ENCODE data around the gene SHANK1.

The SHANK1 gene

GRCh38 chr19:50657712-50658440 lies 61.7 kb downstream of the SHANK1 start:
- DNase-seq, result peak; percentile 93

DNA sequence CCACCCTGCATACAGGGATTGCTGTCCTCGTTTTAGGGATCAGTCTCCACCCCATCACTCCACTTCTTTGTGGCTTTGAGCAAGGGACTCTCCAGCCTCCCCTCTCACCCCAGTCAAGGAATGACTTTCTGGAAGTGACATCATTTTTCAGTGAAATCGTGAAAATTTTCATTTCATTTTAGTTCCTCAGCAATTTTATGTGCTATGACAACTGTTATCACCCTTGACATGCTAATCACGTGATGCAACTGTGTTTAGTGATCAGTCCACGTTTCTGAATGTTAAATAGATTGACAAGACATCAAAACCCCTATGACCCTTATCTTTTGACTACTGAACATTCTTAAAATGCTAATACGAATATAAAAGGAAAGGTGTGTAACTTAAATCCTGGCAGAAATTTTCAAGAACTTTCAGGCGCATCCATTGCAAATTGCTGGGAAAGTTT lies 62.4 kb downstream of the SHANK1 start:
- DNase-seq, result no peak

DNA sequence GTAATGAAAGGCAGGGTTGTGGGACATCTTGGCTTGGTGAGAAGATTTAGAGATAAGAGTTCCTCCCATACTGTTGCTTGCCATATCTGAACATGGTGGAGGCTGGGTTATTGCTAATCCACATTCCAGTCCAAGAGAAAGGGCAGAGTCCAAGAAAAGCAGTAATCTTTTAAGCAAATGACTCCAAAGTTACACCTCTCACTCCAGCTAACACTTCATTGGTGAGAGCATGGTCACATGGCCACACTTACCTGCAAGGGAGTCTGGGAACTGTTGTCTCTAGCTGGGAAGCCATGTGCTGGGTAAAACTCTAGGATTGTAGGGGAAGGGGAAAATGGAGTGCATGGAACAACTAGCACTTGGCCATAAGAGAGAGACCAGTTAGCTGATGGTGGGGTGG lies 64.7 kb downstream of the SHANK1 start:
- DNase-seq, result no peak

- DNase-seq, result no peak
These were observed 66.9 kb downstream of the SHANK1 start for GRCh38 chr19:50652722-50653121.

- DNase-seq, result no peak
These were observed 68.4 kb downstream of the SHANK1 start for GRCh38 chr19:50651174-50651573.

DNA sequence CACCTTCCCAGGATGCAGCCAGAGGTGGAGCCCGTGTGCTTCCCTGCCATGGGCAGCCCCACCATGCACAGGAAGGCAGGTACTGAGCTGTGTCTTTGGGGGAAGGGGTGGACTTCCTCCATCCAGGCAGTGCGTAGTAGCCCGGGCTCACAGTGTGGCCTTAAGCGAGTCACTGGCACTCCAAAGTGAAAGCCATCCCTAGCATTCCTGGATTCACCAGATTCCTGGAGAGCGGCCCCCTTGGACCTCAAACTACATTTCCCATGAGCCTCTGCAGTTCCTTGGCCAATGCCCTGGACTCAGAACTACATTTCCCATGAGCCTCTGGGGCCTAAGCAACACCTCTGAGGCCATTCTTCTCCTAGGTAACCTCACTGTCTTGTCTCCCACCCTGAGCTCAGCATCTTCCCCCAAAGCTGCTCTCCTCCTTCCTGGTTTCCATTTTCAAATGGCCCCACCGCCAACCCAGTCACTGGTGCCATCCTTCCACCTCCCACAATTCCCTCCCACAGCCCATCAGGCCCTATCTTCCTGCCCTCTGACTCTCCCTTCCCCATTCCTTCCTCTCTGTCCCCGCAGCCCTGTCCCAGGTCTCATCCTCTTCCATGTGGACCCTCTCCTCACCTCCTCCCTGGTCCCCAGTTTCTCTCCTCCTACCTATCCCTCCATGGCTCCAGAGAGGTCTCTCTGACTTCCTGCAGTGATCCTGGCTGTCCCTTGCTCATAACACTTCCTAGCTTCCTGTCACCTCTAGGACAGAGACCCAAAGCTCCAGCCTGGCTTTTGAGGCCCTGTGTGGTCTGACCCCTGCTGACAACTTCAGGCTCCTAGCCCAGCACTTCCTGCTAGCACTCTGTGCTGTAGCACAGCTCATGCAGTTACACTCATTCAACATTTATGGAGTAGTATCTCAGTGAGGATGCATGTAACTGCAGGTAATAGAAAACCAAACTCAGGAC lies 69.9 kb downstream of the SHANK1 start, which contains the start of gene C19orf81:
Gene C19orf81, plus strand, starts transcription at position 13 of the 959 bp plus-strand sequence. Its CDS starts 0 bp downstream, at position 13.
- DNase-seq, result no peak

- no peak for DNase-seq
These were observed 70.9 kb downstream of the SHANK1 start for GRCh38 chr19:50648659-50649058.

DNA sequence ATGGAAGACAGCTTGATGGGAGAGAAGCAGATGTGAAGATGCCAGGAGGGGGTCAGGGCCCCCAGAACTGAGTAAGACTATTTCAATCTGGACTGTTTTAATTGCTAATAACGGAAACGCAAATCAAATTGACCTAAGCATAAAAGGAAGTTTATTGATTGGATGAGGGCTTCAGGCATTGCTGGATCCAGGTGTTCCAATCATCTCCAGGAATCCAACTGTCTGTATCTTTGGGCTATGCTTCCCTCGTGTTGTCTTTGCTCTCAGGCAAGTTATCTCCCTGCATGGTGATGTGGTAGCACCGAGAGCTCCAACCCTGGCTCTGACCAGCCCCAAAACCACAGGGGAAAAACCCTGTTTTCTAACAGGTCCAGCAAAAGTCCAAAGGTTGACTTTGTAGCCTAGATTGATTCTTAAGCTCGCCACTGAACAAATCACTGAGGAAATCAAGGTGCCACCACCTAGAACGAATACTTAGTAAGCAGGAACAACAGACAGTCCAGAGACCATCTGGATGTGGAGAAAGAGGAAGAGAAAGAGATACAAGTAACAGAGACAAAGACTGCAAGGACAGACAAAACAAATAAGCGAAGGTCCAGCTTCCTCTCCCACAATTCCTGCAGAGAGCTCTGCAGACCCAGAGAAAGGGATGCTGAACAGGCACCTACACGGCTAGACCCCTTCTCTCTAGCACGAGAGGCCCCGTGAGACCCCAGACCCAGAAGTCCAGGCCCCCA lies 71.6 kb downstream of the SHANK1 start:
- no peak for DNase-seq

GRCh38 chr19:50646074-50646807 lies 73.4 kb downstream of the SHANK1 start:
- no peak for DNase-seq

GRCh38 chr19:50645107-50645506 lies 74.5 kb downstream of the SHANK1 start:
- no peak for DNase-seq

DNA sequence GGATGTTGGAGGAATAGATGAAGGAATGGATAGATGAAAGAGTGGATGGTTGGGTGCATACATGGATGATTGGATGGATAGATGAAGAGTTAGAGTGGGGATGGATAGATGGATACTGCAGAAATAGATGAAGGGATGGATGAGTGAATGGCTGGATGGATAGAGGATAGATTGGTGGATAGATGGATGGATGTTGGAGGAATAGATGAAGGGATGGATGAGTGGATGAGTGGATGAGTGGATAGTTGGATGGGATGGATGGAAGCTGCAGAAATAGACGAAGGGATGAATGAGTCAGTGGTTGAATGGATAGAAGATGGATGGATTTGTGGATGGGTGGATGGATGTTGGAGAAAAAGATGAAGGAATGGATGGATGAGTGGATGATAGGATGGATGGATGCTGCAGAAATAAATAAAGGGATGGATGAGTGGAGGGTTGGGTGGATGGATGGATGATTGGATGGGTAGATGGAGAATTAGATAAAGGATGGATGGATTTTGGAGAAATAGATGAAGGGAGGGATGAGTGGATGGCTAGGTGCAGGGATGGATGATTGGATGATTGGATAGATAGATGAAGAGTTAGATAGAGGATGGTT lies 75.2 kb downstream of the SHANK1 start:
- no peak for DNase-seq

- DNase-seq, result no peak
These were observed 79.2 kb downstream of the SHANK1 start for GRCh38 chr19:50640368-50640767.

DNA sequence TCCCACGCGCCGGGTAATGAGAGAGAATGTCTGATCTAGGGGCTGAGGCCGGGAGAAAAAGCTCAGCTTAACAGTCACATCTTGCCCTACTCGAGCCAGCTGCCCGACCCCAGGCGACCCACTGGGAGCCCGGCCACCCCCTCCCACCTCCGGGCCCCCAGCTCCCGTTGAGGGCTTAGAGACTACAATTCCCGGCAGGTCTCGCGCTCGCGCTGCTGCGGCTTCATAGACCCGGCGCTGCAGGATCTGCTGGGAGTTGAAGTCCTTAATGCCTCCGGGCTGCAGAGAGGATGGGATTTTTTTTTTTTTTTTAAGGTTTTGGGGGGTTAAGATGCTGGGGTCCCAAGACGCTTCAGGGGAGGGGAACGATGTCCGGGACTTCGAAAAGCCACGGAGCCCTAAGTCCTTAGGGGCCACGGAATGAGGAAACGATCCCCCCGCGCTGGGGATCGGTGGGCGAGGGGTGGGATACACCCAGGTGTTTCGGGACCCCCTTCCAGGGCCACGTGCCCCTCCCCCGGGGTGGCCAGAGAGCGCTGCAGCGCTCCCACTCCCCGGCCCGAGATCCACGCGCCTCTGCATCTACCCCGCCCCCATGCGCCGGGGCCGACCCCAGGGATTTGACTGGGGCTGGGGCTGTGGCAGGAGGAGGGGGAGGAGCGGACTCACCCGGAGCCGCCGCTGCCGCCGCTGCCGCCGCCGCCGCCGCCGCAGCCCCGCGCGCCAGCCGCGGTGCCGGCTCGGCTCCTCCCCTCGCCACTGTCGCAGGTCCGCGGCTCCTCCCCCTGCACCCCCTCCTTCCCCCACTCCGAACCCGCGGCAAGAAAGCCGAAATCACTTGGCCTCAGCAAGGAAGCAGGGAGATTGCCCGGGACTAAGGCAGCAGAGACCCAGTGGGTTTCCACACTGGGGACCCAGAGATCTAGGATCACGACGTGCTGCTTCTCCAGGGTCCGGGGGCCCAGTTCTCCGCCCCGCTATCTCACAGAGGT lies 80.2 kb downstream of the SHANK1 start, which contains the start of gene SYT3:
Gene SYT3, minus strand, starts transcription at position 761 of the 992 bp plus-strand sequence. CDS start 2,470 bp downstream, outside the sequence.
- DNase-seq, result peak; percentile 36

DNA sequence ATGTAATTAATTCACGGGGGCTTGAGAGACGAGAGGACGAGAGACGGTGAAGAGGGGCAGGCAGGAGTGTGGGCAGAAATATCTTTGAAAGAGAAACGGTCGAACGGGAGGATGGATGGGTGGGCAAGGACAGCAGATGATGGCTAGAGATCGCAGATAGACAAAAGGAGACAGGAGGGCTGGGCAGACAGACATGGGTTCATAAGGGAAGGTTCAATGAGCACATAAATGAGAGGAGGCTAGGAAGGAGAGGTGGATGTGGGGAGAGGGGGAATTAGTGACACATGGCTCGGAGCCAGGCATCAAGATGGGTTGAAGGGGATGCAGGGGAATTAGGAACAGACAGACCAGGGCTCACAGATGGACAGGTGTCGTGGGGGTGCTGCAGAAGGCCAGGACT lies 81.0 kb downstream of the SHANK1 start:
- DNase-seq, result no peak

GRCh38 chr19:50636317-50637085 lies 83.1 kb downstream of the SHANK1 start:
- no peak for DNase-seq

GRCh38 chr19:50633973-50634372 lies 85.6 kb downstream of the SHANK1 start:
- DNase-seq, result no peak

- no peak for DNase-seq
These were observed 86.2 kb downstream of the SHANK1 start for GRCh38 chr19:50633359-50633758.

GRCh38 chr19:50632151-50632835 lies 87.3 kb downstream of the SHANK1 start:
- no peak for DNase-seq

DNA sequence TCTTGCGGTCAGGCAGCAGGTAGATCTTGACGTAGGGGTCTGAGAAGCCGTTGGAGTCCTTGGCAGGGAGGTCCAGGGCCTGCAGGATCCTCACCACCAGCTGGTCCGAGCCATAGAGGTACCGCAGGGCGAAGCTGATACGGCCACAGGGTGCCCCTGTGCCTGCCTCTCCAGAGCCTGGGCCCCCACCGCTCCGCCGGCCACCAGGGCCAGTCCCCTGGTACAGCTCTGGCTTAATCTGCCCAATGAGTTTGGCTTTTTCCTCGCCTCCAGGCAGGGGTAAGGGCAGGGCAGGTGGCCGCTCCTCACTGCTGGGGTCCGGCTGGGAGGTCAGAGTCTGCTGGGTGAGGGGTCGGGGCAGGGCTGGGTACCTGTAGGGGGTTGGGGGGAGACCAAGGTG lies 89.8 kb downstream of the SHANK1 start:
- no peak for DNase-seq
